ENCODE data around the gene CNFN. TPM values are rescaled to one million over a fixed set of nuclear protein-coding genes. Genes with fewer than 3 reads are reported as not detected.

Gene CNFN
- total RNA-seq, 1 donor from 2014 or later: 1.00 TPM

GRCh38 chr19:42406111-42406510 is 16.0 kb upstream of the CNFN start:
- H3K27ac Mint-ChIP-seq: no peak overlapping the region
- peaks cover 14% of the 10 kb centered on the region for H3K4me1 Mint-ChIP-seq
- no peak overlapping the region for H3K4me3 Mint-ChIP-seq
- ChIA-PET CTCF (no interaction called here), POLR2A (no interaction called here)
- DNase-seq (no peak), ATAC-seq (ENCODE audit: low read depth) (no peak)
- H3K27me3 Mint-ChIP-seq: no peaks in the 10 kb centered on the region
- H3K9me3 Mint-ChIP-seq: no peaks in the 10 kb centered on the region
- peaks cover 48% of the 10 kb centered on the region for H3K36me3 Mint-ChIP-seq (ENCODE audit: low read depth)
- TF ChIP-seq CTCF (IDR thresholded peaks at IDR 0.05): no peak
- intact Hi-C loops (cut with micrococcal nuclease): no loop called here

GRCh38 chr19:42403586-42403985 is 13.5 kb upstream of the CNFN start:
- Mint-ChIP-seq H3K27me3 (no peaks in the 10 kb centered on the region), H3K4me3 (no peak overlapping the region), H3K27ac (no peak overlapping the region), H3K36me3 (ENCODE audit: low read depth) (peaks cover 38% of the 10 kb centered on the region), H3K4me1 (peaks cover 31% of the 10 kb centered on the region), H3K9me3 (no peaks in the 10 kb centered on the region)
- DNase-seq (no peak), ATAC-seq (ENCODE audit: low read depth) (no peak)
- no peak for TF ChIP-seq CTCF (IDR thresholded peaks at IDR 0.05)
- ChIA-PET CTCF (no interaction called here), POLR2A (interaction anchor here (0.7 kb wide), 1 partner anchor 459 kb away, joined by 3 read pairs; no protein-coding TSS in a partner anchor)
- intact Hi-C loops (cut with micrococcal nuclease): no loop called here

GRCh38 chr19:42402376-42403116 is 12.4 kb upstream of the CNFN start:
- ATAC-seq (ENCODE audit: low read depth): no peak
- POLR2A ChIA-PET: interaction anchor here (0.6 to 2.1 kb wide), 5 partner anchors 21 to 258 kb away, joined by 3 to 8 read pairs (median 6); no protein-coding TSS in a partner anchor

GRCh38 chr19:42401365-42402303 is 11.5 kb upstream of the CNFN start:
- Mint-ChIP-seq H3K4me3 (peak overlapping the region; percentile 80), H3K36me3 (ENCODE audit: low read depth) (peaks cover 18% of the 10 kb centered on the region), H3K27ac (peak overlapping the region; percentile 72), H3K4me1 (peaks cover 46% of the 10 kb centered on the region), H3K9me3 (no peaks in the 10 kb centered on the region), H3K27me3 (no peaks in the 10 kb centered on the region)
- ChIA-PET POLR2A (interaction anchor here (0.5 to 2.1 kb wide), 10 partner anchors 22 to 530 kb away, joined by 3 to 8 read pairs (median 5); no protein-coding TSS in a partner anchor), CTCF (interaction anchor here (0.6 to 2.1 kb wide), 6 partner anchors 11 to 299 kb away, joined by 3 to 6 read pairs (median 3); no protein-coding TSS in a partner anchor)
- ATAC-seq (ENCODE audit: low read depth) (peak; percentile 49), DNase-seq (peak; percentile 74)
- intact Hi-C loops (cut with micrococcal nuclease): loop anchor here (1.0 kb wide), 5 partner anchors 14 to 268 kb away; partner anchors contain the start of gene MEGF8
- TF ChIP-seq CTCF (IDR thresholded peaks at IDR 0.05): no peak

More at GRCh38 chr19:42402376-42403116, 12.4 kb upstream of the CNFN start:
- Mint-ChIP-seq H3K27ac (no peak overlapping the region), H3K27me3 (no peaks in the 10 kb centered on the region), H3K4me3 (peak overlapping the region; percentile 80), H3K36me3 (ENCODE audit: low read depth) (peaks cover 28% of the 10 kb centered on the region), H3K4me1 (peaks cover 37% of the 10 kb centered on the region), H3K9me3 (no peaks in the 10 kb centered on the region)
- no peak for DNase-seq
- CTCF ChIA-PET: interaction anchor here (0.6 kb wide), 1 partner anchor 300 kb away, joined by 3 read pairs; no protein-coding TSS in a partner anchor
- intact Hi-C loops (cut with micrococcal nuclease): no loop called here
- no peak for TF ChIP-seq CTCF (IDR thresholded peaks at IDR 0.05)

All from activated B cell treated with CpG ODN at 0.5 μM for 24 hours (primary cell).